Common myeloid progenitor, CD34-positive (primary cell): ENCODE data around the gene HOXB5.

Experiments used
- CTCF ChIA-PET: fragments of 350-600 bp; sonication (Branson Sonifier 250); formaldehyde crosslinking; loops from one replicate; lab custom pipeline; 2021; ENCODE audit warnings: antibody characterized with exemption; lab: Charles Lee
- POLR2A ChIA-PET: fragments of 350-600 bp; sonication (Branson Sonifier 250); formaldehyde crosslinking; loops from one replicate; lab custom pipeline; 2021; ENCODE audit warnings: antibody characterized with exemption; lab: Charles Lee
- DNase-seq, 3 donors: peaks; one replicate each; pipeline versions ENCODE4 v3.0.0 to v3.0.0-alpha.2; 2013
- H3K27ac ChIP-seq, 2 experiments: 1 replicate in 1 of 2; 2 replicates in 1 of 2; pipeline ENCODE4 v1.7.0; 2013; ENCODE audit warnings: inconsistent platforms in 2 of 2, low read length in 2 of 2, mild to moderate bottlenecking in 2 of 2, low read depth in 1 of 2, moderate library complexity in 1 of 2; ENCODE audit not compliant: severe bottlenecking in 2 of 2, insufficient read depth in 1 of 2, poor library complexity in 1 of 2
- H3K27me3 ChIP-seq, 5 experiments: replicated peaks in 2 of 5; 1 replicate in 3 of 5; 2 replicates in 2 of 5; pipeline versions ENCODE4 v1.6.1 to v1.7.0; 2013; ENCODE audit warnings: low read length in 4 of 5, mild to moderate bottlenecking in 2 of 5, moderate library complexity in 2 of 5, inconsistent platforms in 1 of 5; ENCODE audit not compliant: insufficient read depth in 5 of 5, control insufficient read depth in 4 of 5
- H3K36me3 ChIP-seq, 4 experiments: 1 replicate in 2 of 4; 2 replicates in 2 of 4; pipeline versions ENCODE4 v1.6.1 to v1.7.0; 2013; ENCODE audit warnings: low read length in 3 of 4, control low read depth in 1 of 4, mild to moderate bottlenecking in 1 of 4; ENCODE audit not compliant: control insufficient read depth in 4 of 4, insufficient read depth in 4 of 4
- H3K4me1 ChIP-seq, 4 experiments: 1 replicate in 3 of 4; 2 replicates in 1 of 4; pipeline versions ENCODE4 v1.6.1 to v1.7.1; 2013; ENCODE audit warnings: low read length in 3 of 4, mild to moderate bottlenecking in 3 of 4, control low read depth in 1 of 4, inconsistent platforms in 1 of 4, moderate library complexity in 1 of 4; ENCODE audit not compliant: control insufficient read depth in 4 of 4, insufficient read depth in 4 of 4; ENCODE audit errors: control extremely low read depth in 1 of 4
- H3K4me3 ChIP-seq, 7 experiments: 1 replicate in 4 of 7; 2 replicates in 3 of 7; pipeline versions ENCODE4 v1.5.1 to v1.7.0; 2013; ENCODE audit warnings: mild to moderate bottlenecking in 7 of 7, low read length in 6 of 7, moderate library complexity in 6 of 7, inconsistent platforms in 2 of 7, low read depth in 2 of 7, control low read depth in 1 of 7; ENCODE audit not compliant: insufficient read depth in 4 of 7, control insufficient read depth in 1 of 7; ENCODE audit errors: extremely low read depth in 1 of 7
- H3K9me3 ChIP-seq, 5 experiments: 1 replicate in 4 of 5; 2 replicates in 1 of 5; pipeline versions ENCODE4 v1.6.1 to v1.7.1; 2013; ENCODE audit warnings: low read length in 4 of 5, mild to moderate bottlenecking in 2 of 5, inconsistent platforms in 1 of 5, low read depth in 1 of 5, moderate library complexity in 1 of 5; ENCODE audit not compliant: control insufficient read depth in 4 of 5, insufficient read depth in 2 of 5; ENCODE audit errors: control extremely low read depth in 1 of 5
- whole genome bisulfite sequencing: methylation state at CpG from one replicate; pipeline ENCODE4 v1.1.5; 2013; ENCODE audit not compliant: insufficient coverage; 5-methylcytosine and 5-hydroxymethylcytosine counted together

The HOXB5 gene

GRCh38 chr17:48551596-48552465 is 41.7 kb downstream of the HOXB5 start:
- H3K27me3 ChIP-seq, result no peaks in the 10 kb centered on the region
- CTCF ChIA-PET, result no interaction called here
- H3K36me3 ChIP-seq, result peaks cover 5 to 42% (median 24%) of the 10 kb centered on the region in 4 experiments
- 94% methylated on average over 40 of the region's 47 CpGs for WGBS
- H3K4me1 ChIP-seq, result peaks cover 8 to 60% (median 44%) of the 10 kb centered on the region in 4 experiments
- H3K4me3 ChIP-seq, result no peak overlapping the region
- no peak overlapping the region for H3K27ac ChIP-seq
- H3K9me3 ChIP-seq, result no peaks in the 10 kb centered on the region
- no peak for DNase-seq
- POLR2A ChIA-PET, result interaction anchor here (0.6 kb wide), 1 partner anchor 461 kb away, joined by 4 read pairs; no protein-coding TSS in a partner anchor

GRCh38 chr17:48551214-48551555 is 42.4 kb downstream of the HOXB5 start:
- H3K36me3 ChIP-seq, result peaks cover 5 to 42% (median 24%) of the 10 kb centered on the region in 4 experiments
- H3K27me3 ChIP-seq, result no peaks in the 10 kb centered on the region
- no peak overlapping the region for H3K4me3 ChIP-seq
- POLR2A ChIA-PET, result interaction anchor here (0.6 kb wide), 1 partner anchor 460 kb away, joined by 4 read pairs; no protein-coding TSS in a partner anchor
- WGBS, result 98% methylated on average over 5 of the region's 19 CpGs
- H3K9me3 ChIP-seq, result no peaks in the 10 kb centered on the region
- DNase-seq, result no peak
- H3K4me1 ChIP-seq, result peaks cover 12 to 60% (median 46%) of the 10 kb centered on the region in 4 experiments
- H3K27ac ChIP-seq, result no peak overlapping the region
- CTCF ChIA-PET, result no interaction called here

- DNase-seq, result no peak
- 98% methylated on average over 45 of the region's 70 CpGs for WGBS
- peaks cover 5 to 42% (median 24%) of the 10 kb centered on the region in 4 experiments for H3K36me3 ChIP-seq
- CTCF ChIA-PET, result interaction anchor here (1.5 to 2.1 kb wide), 2 partner anchors 9 to 37 kb away, joined by 3 to 5 read pairs; no protein-coding TSS in a partner anchor
- POLR2A ChIA-PET, result no interaction called here
- H3K27ac ChIP-seq, result no peak overlapping the region
- no peaks in the 10 kb centered on the region for H3K27me3 ChIP-seq
- no peaks in the 10 kb centered on the region for H3K9me3 ChIP-seq
- H3K4me3 ChIP-seq, result no peak overlapping the region
- peaks cover 15 to 60% (median 46%) of the 10 kb centered on the region in 4 experiments for H3K4me1 ChIP-seq
These were observed 42.9 kb downstream of the HOXB5 start for GRCh38 chr17:48550502-48551213.

- H3K27me3 ChIP-seq, result no peaks in the 10 kb centered on the region
- peaks cover 21 to 62% (median 47%) of the 10 kb centered on the region in 4 experiments for H3K4me1 ChIP-seq
- ChIA-PET CTCF (interaction anchor here (1.5 to 2.1 kb wide), 6 partner anchors 10 to 68 kb away, joined by 3 to 9 read pairs (median 4); no protein-coding TSS in a partner anchor), POLR2A (no interaction called here)
- DNase-seq, result no peak
- no peak overlapping the region for H3K4me3 ChIP-seq
- H3K9me3 ChIP-seq, result no peaks in the 10 kb centered on the region
- H3K36me3 ChIP-seq, result peaks cover 5 to 42% (median 24%) of the 10 kb centered on the region in 4 experiments
- no peak overlapping the region for H3K27ac ChIP-seq
- 100% methylated on average over 14 of the region's 18 CpGs for WGBS
These were observed 43.6 kb downstream of the HOXB5 start for GRCh38 chr17:48549914-48550501.

GRCh38 chr17:48549281-48549630 is 44.3 kb downstream of the HOXB5 start:
- Histone ChIP-seq H3K4me3 (no peak overlapping the region), H3K36me3 (peaks cover 5 to 37% (median 23%) of the 10 kb centered on the region in 4 experiments), H3K27ac (peak overlapping the region in 1 of 2 experiments; percentile 95), H3K27me3 (no peaks in the 10 kb centered on the region), H3K4me1 (peaks cover 22 to 58% (median 45%) of the 10 kb centered on the region in 4 experiments), H3K9me3 (no peaks in the 10 kb centered on the region)
- POLR2A ChIA-PET, result interaction anchor here (0.7 to 0.8 kb wide), 2 partner anchors 8 to 15 kb away, joined by 3 read pairs; no protein-coding TSS in a partner anchor
- CTCF ChIA-PET, result interaction anchor here (0.7 to 3.6 kb wide), 11 partner anchors 8 to 67 kb away, joined by 3 to 16 read pairs (median 5); partner anchors contain the start of gene HOXB5
- WGBS, result 80% methylated on average over 1 of the region's 3 CpGs
- no peak for DNase-seq

- peaks cover 22 to 58% (median 47%) of the 10 kb centered on the region in 4 experiments for H3K4me1 ChIP-seq
- peak in 1 of 3 donors; percentile 53 for DNase-seq
- POLR2A ChIA-PET, result interaction anchor here (0.7 to 0.8 kb wide), 2 partner anchors 8 to 16 kb away, joined by 3 read pairs; no protein-coding TSS in a partner anchor
- H3K36me3 ChIP-seq, result peaks cover 2 to 36% (median 23%) of the 10 kb centered on the region in 4 experiments
- H3K9me3 ChIP-seq, result no peaks in the 10 kb centered on the region
- WGBS, result 50% methylated on average over 2 of the region's 6 CpGs
- H3K27ac ChIP-seq, result peak overlapping the region in 1 of 2 experiments; percentile 95
- CTCF ChIA-PET, result interaction anchor here (0.7 to 3.6 kb wide), 12 partner anchors 9 to 67 kb away, joined by 3 to 16 read pairs (median 4); partner anchors contain the start of gene HOXB5
- H3K4me3 ChIP-seq, result peak overlapping the region in 3 of 7 experiments; percentile 12 to 68 (median 19)
- no peaks in the 10 kb centered on the region for H3K27me3 ChIP-seq
These were observed 44.9 kb downstream of the HOXB5 start for GRCh38 chr17:48548523-48549280.
